Measurements from ENCODE around the gene RNASE4. TPM values are rescaled to one million over a fixed set of nuclear protein-coding genes. Genes with fewer than 3 reads are reported as not detected.

The RNASE4 gene
- total RNA-seq, 2 donors from 2014 or later = 15.9 to 20.8 TPM

- ATAC-seq = no peak
- no peak for DNase-seq
- intact Hi-C loops (cut with DNase I) = no loop called here
These were observed 15.4 kb upstream of the RNASE4 start for GRCh38 chr14:20668969-20669368.

GRCh38 chr14:20671597-20672283 is 12.6 kb upstream of the RNASE4 start:
- intact Hi-C loops (cut with DNase I) = no loop called here
- no peak for ATAC-seq
- no peak for DNase-seq

- DNase-seq (no peak), ATAC-seq (no peak)
- intact Hi-C loops (cut with DNase I) = no loop called here
These were observed 8.7 kb upstream of the RNASE4 start for GRCh38 chr14:20675669-20676068.

GRCh38 chr14:20676072-20676471 is 8.3 kb upstream of the RNASE4 start:
- intact Hi-C loops (cut with DNase I) = no loop called here
- DNase-seq (no peak), ATAC-seq (no peak)

GRCh38 chr14:20679907-20680306 is 4.5 kb upstream of the RNASE4 start:
- intact Hi-C loops (cut with DNase I) = loop anchor here (5.0 to 10.0 kb wide), 5 partner anchors 53 to 338 kb away; partner anchors contain the start of genes APEX1 (in 1 of the 2), OSGEP (in 1 of the 2), PARP2 (in 1 of the 2) and TEP1 (in 1 of the 2)
- DNase-seq (peak; percentile 30), ATAC-seq (no peak)

- no peak for DNase-seq
- no peak for ATAC-seq
- intact Hi-C loops (cut with DNase I) = loop anchor here (5.0 to 10.0 kb wide), 5 partner anchors 53 to 338 kb away; partner anchors contain the start of genes APEX1 (in 1 of the 2), OSGEP (in 1 of the 2), PARP2 (in 1 of the 2) and TEP1 (in 1 of the 2)
These were observed 4.0 kb upstream of the RNASE4 start for GRCh38 chr14:20680363-20680762.

GRCh38 chr14:20680843-20681347 is 3.5 kb upstream of the RNASE4 start:
- intact Hi-C loops (cut with DNase I) = loop anchor here (5.0 to 10.0 kb wide), 5 partner anchors 54 to 339 kb away; partner anchors contain the start of genes APEX1 (in 1 of the 2), OSGEP (in 1 of the 2), PARP2 (in 1 of the 2) and TEP1 (in 1 of the 2)
- ATAC-seq (peak in 1 of 2 donors; percentile 8), DNase-seq (no peak)

- intact Hi-C loops (cut with DNase I) = loop anchor here (5.0 to 10.0 kb wide), 5 partner anchors 54 to 339 kb away; partner anchors contain the start of genes APEX1 (in 1 of the 2), OSGEP (in 1 of the 2), PARP2 (in 1 of the 2) and TEP1 (in 1 of the 2)
- ATAC-seq (peak; percentile 32 to 50), DNase-seq (peak; percentile 84)
These were observed 2.8 kb upstream of the RNASE4 start for GRCh38 chr14:20681348-20682126.

GRCh38 chr14:20682127-20682434 is 2.3 kb upstream of the RNASE4 start:
- DNase-seq = no peak
- no peak for ATAC-seq
- intact Hi-C loops (cut with DNase I) = loop anchor here (5.0 to 10.0 kb wide), 5 partner anchors 55 to 340 kb away; partner anchors contain the start of genes APEX1 (in 1 of the 2), OSGEP (in 1 of the 2), PARP2 (in 1 of the 2) and TEP1 (in 1 of the 2)

- DNase-seq (peak; percentile 92), ATAC-seq (peak; percentile 88 to 89)
- intact Hi-C loops (cut with DNase I) = loop anchor here (1.0 to 10.0 kb wide), 6 partner anchors 55 to 340 kb away; partner anchors contain the start of genes APEX1 (in 1 of the 2), OSGEP (in 1 of the 2), PARP2 (in 1 of the 2) and TEP1 (in 1 of the 2)
These were observed 1.8 kb upstream of the RNASE4 start for GRCh38 chr14:20682435-20683124.

- peak; percentile 54 to 65 for ATAC-seq
- intact Hi-C loops (cut with DNase I) = loop anchor here (1.0 to 10.0 kb wide), 6 partner anchors 56 to 341 kb away; partner anchors contain the start of genes APEX1 (in 1 of the 2), OSGEP (in 1 of the 2), PARP2 (in 1 of the 2) and TEP1 (in 1 of the 2)
These were observed 1.1 kb upstream of the RNASE4 start for GRCh38 chr14:20683125-20683890.

GRCh38 chr14:20684662-20685456 is 499 bp downstream of the RNASE4 start:
- intact Hi-C loops (cut with DNase I) = loop anchor here (5.0 to 10.0 kb wide), 5 partner anchors 58 to 343 kb away; partner anchors contain the start of genes APEX1 (in 1 of the 2), OSGEP (in 1 of the 2), PARP2 (in 1 of the 2) and TEP1 (in 1 of the 2)
- ATAC-seq (no peak), DNase-seq (peak; percentile 30)

More at GRCh38 chr14:20683125-20683890, 1.1 kb upstream of the RNASE4 start:
- peak; percentile 79 for DNase-seq

- DNase-seq (no peak), ATAC-seq (no peak)
- intact Hi-C loops (cut with DNase I) = loop anchor here in 1 of 2 donors (10.0 kb wide), 1 partner anchor 232 kb away; the partner anchor contains the start of genes APEX1 and OSGEP
These were observed 2.2 kb downstream of the RNASE4 start for GRCh38 chr14:20686386-20687143.

- ATAC-seq (no peak), DNase-seq (no peak)
- intact Hi-C loops (cut with DNase I) = loop anchor here in 1 of 2 donors (10.0 kb wide), 1 partner anchor 233 kb away; the partner anchor contains the start of genes APEX1 and OSGEP
These were observed 3.2 kb downstream of the RNASE4 start for GRCh38 chr14:20687362-20688166.
